Activated CD4-positive, CD25-positive, alpha-beta regulatory T cell treated with anti-CD3 and anti-CD28 coated beads, Interleukin-2, amount 50 U/mL, for 72 hours (primary cell): ENCODE data around the gene RAPGEF2.
"Not testable (repeated sequence)": the region's sequence is repeated elsewhere in the genome, so short reads cannot be mapped to it uniquely, and the experiment has no call there.

Source experiments
- DNase-seq: peaks from one replicate; pipeline ENCODE4 v3.0.0; 2021

RAPGEF2 gene

DNA sequence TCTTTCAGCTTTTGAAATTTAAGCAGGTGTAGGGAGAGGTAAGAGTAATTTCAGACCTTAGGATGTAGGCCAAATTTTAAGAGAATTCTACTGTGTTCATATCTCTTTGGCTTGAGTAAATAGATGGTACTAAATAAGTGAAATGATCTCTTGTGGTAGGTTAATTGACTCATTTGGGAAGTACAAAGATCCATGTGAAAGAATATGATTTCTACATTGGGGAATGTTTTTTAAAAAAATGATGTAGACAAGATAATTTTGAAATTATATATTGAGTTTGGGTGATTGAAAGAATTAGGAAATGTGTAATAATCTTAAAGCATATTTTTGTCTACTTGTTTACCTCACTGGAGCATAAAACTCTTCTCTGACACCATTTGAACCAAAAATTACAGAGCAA, 35.6 kb downstream of the RAPGEF2 start:
- no peak for DNase-seq

DNA sequence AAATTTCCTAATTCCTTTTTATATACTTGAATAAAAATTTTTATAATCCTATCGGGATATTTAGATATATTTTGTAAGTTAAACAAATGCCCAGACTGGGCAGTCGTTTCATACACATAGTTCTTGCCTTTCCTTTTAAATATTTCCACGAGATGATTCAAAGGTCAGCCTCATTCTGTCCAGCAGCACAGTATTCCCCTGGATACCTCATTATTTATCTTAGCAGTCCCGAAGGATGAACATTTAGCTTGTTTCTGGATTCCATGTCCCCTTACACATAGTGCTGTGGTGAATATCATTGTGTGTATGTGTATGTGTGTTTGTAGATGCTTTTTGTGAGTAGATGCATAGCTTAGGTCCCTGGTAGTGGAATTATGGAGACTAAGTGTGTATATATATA, 38.3 kb downstream of the RAPGEF2 start:
- no peak for DNase-seq

DNA sequence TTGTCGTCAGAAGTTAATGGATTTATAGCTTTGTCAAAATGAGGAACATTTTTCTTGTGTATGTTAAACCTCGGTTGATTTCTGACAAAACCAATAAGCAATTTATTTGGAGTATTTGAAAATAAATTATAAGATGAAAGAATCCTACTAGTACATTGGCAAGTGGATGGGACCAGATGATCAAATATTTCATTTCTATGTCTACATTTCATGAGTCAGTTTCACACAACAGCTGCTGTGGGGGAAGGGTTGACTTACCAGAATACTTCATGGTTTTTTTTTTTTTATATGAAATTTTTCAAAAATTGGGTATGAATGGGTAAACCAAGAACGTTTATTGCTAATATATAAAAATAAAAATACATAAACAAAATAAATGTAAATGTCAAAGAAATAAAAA, 39.4 kb downstream of the RAPGEF2 start:
- DNase-seq: no peak

DNA sequence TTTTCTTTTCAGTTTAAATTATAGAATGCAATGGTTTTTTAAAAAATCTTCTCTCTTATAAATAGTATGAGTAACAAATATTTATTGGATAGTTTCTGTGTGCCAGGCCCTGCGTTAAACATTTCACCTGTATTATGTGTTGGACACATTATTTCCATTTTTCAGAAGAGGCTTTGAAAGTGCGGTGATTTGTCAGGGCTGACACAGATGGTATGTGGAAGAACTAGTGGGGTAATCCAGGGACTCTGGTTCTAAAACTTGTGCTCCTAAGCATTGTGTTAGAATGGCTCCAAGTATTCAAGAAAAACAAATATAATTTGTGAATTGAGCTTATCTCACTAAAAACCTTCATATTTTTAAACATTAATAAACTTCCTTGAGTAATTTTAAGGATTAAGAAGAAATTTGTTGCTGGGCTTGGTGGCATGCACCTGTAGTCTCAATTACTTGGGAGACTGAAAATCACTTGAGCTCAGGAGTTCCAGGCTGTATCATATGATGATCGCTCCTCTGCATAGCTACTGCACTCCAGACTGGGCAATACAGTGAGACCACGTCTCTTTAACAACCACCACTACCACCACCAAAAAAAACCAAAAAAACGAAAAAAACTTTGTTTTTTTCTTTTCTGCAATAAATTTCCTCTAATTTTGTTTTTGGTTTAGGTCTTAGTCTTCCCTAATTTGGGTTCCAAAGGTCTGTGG, 40.0 kb downstream of the RAPGEF2 start:
- DNase-seq: no peak

DNA sequence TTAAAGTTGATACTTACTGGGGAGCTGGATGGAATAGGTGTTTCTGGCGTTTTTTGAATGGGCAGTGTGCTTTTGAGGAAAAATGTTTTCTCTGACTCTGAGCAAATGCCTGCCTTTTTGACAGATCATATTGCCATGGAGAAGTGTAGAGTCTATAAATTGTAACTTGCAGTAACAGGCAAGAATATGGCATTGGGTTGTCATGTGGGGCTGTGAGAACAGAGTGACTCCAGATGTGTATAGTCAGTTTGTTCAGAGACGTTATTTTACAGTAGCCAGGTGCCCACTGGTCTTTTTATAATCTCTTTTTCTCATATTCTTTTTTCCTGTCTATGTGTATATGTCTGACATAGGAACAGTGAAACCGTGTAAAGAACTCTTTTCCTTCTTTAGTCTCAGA, 40.8 kb downstream of the RAPGEF2 start:
- no peak for DNase-seq

DNA sequence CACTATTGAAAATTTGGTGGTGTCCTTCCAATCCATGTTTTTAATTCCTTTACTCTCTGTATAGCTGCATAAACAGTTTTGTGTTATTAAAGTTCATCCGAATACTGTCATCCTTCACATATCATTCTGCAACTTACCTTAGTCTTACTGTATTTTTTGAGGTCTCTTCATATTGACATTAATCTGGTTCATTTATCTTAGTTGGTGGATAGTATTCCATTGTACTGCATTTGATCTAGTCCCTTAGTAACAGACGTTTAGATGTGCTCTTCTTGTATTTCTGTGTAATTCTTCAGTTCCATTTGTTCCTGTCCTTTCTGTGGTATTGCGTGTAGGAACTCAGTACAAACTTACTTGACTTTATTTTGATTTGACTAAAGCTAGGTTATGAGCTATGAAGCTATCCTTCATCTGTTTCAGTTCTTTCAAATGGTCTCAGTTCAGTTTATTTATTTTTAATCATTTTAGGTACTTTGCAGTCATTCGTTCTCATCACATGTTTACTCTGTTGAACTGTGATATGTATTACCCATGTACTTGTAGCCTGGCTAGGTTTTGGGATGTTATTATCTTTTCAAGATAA, 41.3 kb downstream of the RAPGEF2 start:
- DNase-seq: no peak

DNA sequence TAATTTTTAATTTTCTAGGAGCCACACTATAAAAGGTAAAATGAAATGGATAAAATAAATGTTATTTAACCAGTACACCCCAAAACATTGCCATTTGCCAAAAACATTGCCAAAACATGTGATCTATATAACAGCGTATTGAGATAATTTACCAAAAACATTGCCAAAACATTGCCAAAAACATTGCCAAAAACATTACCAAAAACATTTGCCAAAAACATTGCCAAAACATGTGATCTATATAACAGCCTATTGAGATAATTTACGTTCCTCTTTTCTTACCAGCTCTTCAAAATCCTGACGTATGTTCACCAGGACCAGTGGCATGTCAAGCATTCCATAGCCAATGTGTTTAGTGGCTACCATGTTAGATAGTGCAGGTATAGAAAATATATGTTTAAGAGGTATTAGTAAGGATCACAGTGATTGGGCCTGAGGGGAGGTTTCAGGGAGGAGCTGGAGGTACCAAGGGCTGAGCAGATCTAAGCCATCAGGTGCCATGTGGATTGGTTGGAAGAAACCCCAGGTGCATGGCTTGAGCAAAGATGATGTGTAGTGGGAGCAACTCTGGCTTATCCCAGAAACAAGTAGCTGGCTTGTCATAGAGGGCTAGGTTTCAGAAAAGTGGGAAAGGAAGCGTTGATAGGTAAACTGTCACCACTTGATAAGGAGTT, 42.6 kb downstream of the RAPGEF2 start:
- no peak for DNase-seq

DNA sequence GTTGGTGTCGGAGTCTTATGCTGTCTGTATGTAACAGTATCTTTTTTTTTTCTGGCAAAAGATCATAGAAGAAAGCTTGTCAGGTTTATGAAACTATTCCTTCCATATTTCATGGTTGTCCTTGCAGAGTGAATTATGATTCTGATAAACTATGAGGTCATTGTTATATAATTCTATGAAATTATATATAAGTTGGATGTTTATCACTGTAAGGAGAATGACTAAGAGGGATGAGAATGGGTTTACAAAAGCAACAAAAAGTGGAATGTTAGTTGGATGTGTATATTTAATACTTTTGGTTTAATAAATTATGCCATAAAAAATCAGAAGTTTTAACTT, 43.1 kb downstream of the RAPGEF2 start:
- no peak for DNase-seq

DNA sequence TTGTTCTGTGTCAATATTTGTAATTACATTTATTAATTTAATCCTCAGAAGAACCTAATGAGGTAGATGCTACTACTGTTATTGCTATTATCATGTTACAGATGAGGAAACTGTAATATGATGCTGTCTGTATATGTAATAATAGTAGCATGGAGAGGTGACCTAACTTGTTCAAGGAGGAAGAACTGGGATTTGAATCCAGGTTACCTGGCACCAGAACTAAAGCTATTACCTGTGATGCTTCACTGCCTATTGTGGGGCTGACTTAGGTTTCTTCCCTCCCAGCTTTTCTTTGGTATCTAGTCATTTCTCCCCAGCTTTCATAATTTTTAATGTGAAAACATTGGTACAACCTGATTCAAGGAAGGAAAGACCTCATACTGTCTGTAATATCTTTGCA, 43.6 kb downstream of the RAPGEF2 start:
- no peak for DNase-seq

DNA sequence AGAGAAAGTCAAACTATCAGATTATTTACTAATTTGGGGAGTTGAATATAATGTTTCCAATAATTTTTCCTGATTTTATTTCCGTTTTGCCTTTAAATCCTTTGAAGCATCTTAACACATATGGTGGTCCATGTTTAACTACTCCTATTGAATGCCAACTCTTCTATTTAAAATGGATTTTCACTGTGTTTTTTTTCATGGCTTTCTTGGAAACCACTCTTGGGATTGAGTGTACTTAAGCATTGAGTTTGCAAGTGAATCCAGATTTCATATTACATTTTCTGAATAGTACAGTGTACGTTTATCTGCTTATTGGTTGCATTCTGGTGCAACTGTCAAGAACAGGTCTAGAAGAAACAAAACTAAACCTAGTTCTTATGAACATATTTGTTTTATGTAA, 45.6 kb downstream of the RAPGEF2 start:
- no peak for DNase-seq

DNA sequence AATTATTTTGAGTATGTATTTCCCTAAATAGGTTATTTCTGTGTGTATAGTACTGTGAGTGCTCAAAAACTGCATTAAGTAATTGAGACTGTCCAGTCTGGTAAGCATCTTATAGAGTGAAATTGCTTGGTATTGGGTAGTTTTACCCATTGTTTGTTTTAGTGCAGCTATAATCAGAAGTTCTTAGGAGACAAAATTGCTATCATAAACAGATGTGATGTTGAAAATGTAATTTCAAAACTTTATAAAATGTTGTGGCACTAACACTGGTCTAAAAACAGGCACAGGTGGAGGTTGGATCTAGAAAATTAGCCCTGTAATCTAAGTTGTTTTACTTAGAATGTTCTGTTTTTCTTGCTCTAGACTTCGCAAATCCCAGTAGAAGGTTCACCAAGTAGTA, 46.8 kb downstream of the RAPGEF2 start:
- DNase-seq: no peak

DNA sequence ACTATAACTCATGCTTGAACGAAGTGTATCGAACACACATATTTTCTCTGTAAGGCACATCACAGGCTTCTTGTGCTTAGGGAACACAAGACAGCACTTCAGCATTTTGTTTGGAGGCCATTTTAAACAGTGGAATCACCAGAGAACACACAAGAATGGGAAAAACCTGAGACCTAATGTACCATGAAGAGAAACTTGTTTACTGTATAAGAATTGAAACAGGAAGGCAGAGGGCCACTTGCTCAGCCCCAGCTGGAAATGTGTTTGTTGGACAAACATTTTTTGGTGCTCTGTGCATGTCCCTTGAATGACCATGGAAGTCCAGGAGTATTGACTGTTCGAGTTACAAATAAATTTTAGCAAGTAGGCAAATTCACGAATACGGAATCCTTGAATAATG, 47.5 kb downstream of the RAPGEF2 start:
- DNase-seq: no peak

DNA sequence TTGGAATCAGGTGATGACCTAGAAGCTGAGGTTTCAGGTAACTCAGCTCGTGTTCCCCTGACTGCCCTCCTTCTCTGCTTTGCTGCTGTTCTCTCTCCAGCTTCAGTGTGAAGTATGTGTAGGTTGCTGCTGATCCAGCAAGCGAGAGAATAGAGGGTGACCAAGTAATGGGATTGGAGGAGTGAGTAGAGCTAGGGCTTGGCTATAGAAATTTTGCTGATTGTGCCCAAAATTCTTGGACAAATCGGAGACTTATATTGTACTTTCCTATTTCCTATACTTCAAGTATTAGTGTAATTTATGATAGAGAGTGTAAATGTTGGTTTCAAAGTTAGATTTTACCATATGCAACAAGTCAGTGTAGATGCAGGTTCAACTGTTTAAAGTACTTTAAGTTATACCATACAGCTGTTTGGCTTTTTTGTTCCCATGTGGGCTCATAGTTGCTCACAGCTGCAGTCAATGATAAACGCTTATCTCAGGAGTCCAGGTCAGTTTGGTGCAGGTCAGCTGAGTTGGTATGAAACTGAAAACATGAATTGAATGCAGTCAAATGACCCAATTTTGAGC, 48.0 kb downstream of the RAPGEF2 start:
- no peak for DNase-seq

DNA sequence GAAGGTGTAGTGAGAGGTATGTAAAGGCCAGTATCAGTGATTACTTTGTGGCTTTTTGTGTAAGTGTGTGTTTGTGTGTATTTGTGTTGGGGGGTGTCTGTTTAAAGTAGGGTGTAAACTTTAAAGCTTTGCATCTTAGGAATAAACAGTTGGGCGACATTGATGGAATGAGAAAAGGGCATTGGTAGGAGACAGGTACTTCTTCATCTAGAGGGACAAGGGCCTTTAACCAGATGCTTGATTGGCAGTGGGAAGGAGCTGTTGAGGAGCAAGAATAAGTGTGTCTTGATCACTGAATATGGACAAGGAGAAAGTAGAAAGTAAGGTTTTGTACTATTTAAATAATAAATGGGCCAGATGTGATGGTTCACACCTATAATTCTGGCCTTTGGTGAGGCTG, 48.8 kb downstream of the RAPGEF2 start:
- DNase-seq: no peak

DNA sequence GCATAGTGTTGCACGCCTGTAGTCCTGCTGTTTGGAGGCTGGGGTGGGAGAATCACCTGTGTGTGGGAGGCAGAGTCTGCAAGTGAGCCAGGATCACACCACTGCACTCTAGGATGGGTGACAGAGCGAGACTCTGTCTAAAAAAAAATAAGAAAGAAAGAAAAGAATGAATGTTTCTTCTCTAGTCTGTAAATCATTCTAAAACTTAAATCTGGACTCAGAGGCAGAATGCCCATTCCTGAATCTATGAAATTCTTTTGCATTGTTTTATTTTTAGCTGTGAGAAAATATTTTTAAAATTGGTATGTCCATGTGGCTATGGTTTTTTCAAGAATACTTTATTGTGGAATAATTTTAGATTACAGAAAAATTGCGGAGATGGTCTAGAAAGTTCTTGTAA, 49.3 kb downstream of the RAPGEF2 start:
- DNase-seq: no peak

DNA sequence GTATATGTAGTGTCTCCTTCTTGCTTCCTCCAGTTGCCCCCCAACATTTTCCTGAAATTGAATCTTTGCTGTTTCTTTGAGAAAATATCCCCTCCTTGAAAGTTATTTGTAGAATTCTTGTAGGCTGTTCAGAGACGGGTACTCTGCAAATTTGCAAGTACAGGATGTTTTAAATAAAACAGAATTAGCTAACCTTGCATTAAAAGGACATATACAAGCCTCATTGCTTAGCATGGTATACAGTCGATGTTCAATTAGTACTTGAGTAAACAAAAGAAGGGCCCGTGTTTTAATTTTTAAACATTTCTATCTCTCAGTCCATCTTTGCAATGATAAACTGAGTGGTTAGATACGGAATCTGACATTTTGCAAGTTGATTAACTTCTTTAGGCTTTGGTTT, 50.8 kb downstream of the RAPGEF2 start:
- DNase-seq: no peak

DNA sequence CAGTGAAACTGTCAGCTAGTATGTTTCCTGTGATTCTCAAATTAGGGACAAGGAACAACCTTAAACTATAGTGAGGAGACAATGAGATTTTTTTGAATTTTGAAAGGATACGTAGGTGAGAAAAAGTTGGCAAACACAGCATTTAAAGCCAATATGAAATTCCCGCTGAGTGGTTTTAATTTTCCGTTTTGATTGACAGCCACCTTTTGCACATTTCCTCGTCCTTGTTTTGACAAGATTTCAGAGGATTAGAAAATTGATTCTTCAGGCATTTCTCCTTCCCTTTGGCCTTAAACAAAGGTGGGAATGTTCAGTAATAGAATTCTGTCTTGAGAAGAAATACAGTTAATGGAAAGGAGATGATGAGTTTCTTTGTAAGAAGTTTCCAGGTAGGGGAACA, 52.2 kb downstream of the RAPGEF2 start:
- no peak for DNase-seq

DNA sequence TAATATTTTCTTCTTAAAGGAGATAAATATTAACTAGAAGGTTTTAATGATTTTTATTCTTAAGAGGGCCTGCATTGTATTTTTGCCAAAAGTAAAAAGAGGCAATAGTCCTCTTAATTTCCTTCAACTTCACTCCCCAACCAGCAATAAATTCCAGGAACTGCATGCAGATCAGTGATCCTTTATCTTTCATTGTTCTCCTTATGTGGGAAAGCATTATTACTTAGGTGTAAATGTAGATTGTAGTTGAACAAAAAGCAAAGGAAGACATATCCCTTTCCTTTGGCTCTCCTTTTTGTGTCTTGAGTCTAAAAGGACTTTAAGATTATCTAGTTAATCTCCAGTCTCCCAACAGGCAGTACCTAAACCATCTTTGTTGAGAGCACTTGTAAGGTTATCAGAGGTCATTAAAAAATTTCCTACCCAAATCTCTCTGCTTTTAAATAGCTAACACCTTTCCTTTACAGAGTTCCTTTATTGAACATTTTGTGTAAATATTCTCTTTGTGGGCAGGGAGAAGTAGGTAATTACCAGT, 55.3 kb downstream of the RAPGEF2 start:
- no peak for DNase-seq

DNA sequence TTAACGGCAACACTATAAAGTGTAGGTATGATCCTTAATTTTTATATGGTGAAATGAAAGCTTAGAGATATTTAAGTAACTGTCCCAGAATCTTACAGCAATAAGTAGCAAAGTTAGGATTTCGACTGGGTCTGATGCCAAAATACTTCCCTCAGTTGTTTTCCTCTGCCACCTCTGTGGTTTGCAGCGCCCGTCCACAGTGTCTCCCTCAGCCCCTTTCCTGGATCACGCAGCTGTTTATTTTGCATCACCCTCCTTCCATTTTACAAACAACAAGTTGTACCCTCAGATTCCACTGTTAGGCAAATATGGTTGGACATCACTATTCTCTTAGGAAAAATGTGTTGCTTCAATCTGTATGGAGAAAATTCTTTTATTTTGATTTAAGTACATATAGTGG, 56.1 kb downstream of the RAPGEF2 start:
- no peak for DNase-seq

DNA sequence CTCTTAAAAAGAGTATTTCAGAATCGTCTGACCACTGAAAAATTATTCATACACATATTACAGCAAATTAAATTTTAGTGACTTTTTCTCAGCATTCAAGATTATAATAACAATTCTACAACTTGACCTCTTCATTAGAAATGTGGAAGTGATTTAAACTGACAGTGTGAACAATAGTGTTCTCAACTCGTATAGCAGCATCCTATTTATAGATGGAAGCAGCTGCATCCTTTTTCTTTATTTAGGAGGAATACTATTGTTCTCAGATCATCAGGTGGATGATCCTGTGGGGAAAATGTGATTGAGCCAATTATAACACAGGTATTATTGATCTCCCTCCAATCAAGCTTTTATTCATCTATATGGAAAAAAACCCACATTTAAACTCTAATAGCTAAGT, 56.7 kb downstream of the RAPGEF2 start:
- DNase-seq: no peak

DNA sequence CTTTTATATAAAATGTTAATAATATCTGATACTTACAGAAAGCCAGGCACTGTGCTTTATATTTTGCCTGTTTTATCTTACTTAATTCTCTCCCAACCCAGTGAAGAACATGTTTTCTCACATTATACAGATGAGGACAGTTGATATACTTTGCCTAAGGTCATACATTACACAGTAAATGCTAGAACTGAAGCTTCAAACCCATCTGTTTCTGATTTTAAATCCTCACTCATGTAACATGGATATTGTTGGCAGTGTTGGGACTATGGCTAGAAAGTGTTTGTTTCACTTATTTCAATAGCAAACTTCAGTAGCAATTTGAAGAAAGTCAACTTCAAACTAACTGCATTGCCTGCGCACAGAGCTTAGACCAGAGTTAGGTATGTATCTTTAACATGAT, 57.4 kb downstream of the RAPGEF2 start:
- DNase-seq: no peak

DNA sequence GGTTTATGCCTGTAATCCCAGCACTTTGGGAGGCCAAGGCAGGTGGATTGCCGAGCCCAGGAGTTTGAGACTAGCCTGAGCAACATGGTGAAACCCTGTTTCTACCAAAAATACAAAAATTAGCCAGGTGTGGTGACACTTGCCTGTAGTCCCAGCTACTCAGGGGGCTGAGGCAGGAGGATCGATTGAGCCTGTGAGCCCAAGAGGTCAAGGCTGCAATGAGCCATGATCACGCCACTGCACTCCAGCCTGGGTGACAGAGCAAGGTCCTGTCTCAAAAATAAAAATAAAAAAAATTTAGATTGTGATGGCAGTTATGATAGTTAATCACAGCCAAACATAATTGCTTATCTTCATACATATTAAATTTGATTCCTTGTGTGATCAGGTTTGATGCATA, 58.6 kb downstream of the RAPGEF2 start:
- not testable (repeated sequence) for DNase-seq

DNA sequence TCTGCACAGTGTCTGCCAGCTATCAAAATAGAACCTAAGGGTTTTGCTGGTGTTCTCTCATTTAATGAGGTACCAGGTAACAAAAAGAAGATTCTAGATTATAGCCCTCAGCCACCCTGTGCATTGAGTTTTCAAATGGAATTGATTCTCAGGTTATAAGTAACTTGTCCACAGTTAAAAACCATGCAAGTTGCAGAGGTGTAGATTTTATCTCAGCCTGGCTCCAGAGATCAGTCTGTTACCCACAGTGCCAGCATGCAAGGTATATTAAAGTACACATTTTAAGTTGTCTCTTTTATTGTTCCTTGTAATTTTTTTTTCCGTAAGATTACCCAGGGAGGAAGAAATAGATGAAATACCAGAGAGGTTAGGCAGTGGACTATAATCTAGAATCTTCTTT, 59.7 kb downstream of the RAPGEF2 start:
- no peak for DNase-seq

DNA sequence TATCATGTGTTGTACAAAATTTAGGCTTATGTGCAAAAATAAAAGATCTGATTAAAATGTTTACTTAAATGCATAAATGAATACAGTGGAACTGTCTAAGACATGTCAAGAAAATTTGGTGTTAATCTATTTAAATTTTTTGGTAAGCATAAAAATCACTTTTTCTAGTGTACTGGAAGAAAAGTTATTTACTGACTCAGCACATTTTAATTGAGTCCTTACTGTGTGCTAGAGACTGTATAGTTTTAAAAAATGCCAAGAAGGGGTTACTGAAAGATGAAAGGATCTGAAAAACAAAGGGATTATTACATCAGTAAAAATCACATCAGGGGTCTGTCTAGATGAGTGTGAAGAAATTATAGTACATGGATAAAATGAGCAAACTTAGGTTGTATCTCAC, 60.6 kb downstream of the RAPGEF2 start:
- DNase-seq: no peak
